MM.1S (cell line): ENCODE results near the gene MIOX.

Experiments used
- CTCF ChIP-seq: fragments of 300-600 bp; sonication (generic); IDR thresholded peaks from 2 replicates; pipeline ENCODE4 v1.5.1; 2016; ENCODE audit warnings: antibody characterized with exemption, low read length, mixed read lengths
- EZH2 ChIP-seq: fragments of 300-600 bp; sonication (generic); optimal IDR thresholded peaks from 2 replicates; pipeline ENCODE3; 2017; ENCODE audit warnings: low read depth, mild to moderate bottlenecking, antibody characterized with exemption, low read length, mixed read lengths

- TF ChIP-seq CTCF (no peak), EZH2 (no peak)
Measured at GRCh38 chr22:50502628-50503474, 16.2 kb downstream of the MIOX start.
